ENCODE measurements around the gene APOC1. TPM values are rescaled to one million over a fixed set of nuclear protein-coding genes. Genes with fewer than 3 reads are reported as not detected.
"Not testable (repeated sequence)": the region's sequence is repeated elsewhere in the genome, so short reads cannot be mapped to it uniquely, and the experiment has no call there.

Gene APOC1
- not detected for total RNA-seq (ENCODE audit: insufficient read depth, low replicate concordance)

DNA sequence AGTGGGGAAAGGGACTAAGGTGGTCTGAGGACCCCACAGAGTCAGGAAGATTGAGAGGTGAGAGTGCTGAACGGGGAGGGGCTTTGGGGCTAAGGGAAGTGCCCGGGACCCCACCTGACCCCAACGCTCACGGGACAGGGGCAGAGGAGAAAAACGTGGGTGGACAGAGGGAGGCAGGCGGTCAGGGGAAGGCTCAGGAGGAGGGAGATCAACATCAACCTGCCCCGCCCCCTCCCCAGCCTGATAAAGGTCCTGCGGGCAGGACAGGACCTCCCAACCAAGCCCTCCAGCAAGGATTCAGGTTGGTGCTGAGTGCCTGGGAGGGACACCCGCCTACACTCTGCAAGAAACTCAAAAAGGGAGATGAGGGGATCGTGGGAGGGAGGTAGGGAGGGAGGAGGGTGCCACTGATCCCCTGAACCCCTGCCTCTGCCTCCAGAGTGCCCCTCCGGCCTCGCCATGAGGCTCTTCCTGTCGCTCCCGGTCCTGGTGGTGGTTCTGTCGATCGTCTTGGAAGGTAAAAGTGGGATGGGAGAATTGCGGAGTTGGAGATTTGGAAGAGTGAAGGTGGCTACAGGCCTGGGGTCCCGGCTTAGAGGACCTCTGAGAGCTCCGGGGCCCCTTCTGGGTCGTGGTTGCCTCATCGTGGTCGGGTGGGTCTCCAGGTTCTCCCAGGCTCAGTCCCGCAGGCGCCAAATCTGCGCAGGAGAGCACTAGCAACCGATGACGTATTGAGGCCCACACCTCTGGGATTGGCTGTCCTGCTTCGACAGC is at the start of gene APOC1:
Gene APOC1 (plus strand): TSS at position 176 of the 774 bp plus-strand sequence. CDS start 284 bp downstream, at position 460.
- DNase-seq (ENCODE audit: low spot score): peak; percentile 96

DNA sequence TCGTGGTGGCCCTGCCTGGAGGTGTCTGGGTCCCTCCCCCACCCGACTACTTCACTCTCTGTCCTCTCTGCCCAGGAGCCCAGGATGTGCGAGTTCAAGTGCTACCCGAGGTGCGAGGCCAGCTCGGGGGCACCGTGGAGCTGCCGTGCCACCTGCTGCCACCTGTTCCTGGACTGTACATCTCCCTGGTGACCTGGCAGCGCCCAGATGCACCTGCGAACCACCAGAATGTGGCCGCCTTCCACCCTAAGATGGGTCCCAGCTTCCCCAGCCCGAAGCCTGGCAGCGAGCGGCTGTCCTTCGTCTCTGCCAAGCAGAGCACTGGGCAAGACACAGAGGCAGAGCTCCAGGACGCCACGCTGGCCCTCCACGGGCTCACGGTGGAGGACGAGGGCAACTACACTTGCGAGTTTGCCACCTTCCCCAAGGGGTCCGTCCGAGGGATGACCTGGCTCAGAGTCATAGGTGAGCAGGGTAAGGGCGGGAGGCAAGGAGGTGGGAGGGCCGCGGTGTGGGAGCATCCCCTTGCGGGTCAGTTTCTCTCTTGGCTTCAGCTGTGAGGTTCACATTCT is 49.1 kb upstream of the APOC1 start:
- no peak for DNase-seq (ENCODE audit: low spot score)

DNA sequence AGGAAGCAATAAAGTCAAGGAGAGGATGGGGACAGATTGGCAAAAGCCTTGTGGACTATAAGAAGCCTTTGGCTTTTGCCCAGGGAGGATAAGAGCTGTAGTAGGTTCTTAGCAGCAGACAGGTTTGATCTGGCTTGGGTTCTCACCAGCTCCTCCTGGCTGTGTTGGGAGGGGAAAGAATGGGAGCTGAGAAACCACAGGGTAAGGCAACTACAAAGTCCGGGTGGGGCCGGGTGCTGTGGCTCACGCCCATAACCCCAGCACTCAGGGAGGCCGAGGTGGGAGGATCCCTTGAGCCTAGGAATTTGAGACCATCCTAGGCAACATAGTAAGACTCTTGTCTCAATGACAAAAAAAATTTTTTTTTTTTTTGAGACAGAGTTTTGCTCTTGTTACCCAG is 47.7 kb upstream of the APOC1 start:
- DNase-seq (ENCODE audit: low spot score): no peak

DNA sequence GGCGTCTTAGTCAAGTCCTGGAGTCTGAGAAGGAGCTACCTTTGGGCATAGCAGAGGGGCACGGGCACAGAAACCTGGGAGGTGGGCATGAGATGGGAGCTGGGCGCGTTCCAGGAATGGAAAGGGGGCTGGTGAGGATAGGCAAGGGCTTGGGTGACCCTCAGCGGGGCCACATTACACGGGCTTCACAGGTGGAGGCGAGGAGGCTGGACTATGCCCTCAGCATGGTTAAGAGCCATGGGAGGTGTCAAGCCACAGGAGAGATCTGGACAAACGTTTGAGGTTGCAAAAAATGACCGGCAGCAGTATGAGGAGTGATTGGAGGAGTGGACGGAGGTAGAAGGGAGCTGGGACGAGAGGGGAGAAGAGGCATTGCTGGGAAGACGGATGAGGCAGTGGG is 46.8 kb upstream of the APOC1 start:
- no peak for DNase-seq (ENCODE audit: low spot score)

DNA sequence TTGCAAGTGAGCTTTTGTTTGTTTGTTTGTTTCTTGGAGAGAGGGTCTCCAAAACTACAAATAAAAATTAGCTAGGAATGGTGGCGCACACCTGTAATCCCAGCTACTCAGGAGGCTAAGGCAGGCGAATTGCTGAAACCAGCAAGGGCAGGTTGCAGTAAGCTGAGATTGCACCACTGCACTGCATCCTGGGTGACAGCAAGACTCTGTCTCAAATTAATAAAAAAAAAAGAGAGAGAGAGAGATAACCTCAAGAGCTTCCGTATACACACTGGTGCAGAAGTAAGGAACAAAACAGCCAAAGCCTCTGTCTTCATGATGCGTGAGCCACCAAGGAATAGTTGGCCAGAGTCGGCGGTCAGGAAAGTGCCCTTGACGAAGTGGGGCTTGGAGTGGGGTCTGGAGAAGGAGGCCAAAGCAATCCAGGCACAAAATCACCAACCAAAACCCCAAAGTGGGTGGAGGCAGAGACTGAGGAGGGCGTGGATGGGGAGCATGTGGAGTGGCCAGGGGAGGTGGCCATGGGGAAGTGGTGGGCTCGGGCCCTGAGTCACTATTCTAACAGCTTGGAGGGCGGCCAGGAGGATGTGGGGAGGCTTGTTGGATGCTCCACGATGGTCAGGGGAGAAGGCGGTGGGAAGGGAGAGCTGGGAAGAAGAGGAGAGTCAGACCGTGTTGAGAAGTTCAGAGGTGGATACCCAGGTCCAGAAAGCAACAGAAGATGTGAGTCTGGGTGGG is 44.5 kb upstream of the APOC1 start:
- DNase-seq (ENCODE audit: low spot score): no peak

DNA sequence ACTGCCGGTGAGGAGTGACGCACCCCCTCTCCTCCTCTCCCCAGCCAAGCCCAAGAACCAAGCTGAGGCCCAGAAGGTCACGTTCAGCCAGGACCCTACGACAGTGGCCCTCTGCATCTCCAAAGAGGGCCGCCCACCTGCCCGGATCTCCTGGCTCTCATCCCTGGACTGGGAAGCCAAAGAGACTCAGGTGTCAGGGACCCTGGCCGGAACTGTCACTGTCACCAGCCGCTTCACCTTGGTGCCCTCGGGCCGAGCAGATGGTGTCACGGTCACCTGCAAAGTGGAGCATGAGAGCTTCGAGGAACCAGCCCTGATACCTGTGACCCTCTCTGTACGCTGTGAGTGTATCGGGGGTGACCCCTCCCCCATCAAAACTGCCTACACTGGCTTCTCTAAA is 42.6 kb upstream of the APOC1 start:
- no peak for DNase-seq (ENCODE audit: low spot score)

DNA sequence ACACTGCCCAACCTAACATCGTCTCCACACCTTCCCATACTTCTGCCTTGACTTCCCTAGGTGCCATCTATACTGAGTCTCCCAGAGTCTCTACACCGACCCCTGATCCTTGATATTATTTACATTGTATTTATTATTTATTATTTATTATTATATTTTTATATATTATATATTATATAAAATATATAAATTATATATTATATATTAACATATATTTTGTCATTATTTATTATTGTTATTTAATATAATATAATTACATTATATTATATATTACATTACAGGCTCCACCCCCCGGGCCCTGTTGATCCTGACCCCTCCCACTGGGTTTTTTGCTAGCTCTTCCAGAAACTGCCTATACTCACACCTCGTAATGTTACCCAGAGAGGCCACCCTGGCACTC is 41.7 kb upstream of the APOC1 start:
- no peak for DNase-seq (ENCODE audit: low spot score)

DNA sequence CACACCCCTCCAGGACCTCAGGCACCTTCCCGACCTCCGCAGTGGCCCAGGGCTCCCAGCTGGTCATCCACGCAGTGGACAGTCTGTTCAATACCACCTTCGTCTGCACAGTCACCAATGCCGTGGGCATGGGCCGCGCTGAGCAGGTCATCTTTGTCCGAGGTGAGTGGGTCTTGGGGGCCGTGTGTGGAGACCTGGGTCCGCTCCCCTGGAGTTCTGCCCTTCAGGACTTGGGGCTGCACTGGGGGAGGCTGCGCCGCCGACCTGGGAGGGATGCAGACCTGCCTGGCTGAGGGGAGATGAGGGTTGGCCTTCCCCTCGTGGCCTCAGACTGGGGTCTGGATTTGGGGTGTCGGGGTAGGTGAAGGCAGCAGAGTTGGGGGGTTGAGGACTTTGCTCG is 40.1 kb upstream of the APOC1 start:
- no peak for DNase-seq (ENCODE audit: low spot score)

DNA sequence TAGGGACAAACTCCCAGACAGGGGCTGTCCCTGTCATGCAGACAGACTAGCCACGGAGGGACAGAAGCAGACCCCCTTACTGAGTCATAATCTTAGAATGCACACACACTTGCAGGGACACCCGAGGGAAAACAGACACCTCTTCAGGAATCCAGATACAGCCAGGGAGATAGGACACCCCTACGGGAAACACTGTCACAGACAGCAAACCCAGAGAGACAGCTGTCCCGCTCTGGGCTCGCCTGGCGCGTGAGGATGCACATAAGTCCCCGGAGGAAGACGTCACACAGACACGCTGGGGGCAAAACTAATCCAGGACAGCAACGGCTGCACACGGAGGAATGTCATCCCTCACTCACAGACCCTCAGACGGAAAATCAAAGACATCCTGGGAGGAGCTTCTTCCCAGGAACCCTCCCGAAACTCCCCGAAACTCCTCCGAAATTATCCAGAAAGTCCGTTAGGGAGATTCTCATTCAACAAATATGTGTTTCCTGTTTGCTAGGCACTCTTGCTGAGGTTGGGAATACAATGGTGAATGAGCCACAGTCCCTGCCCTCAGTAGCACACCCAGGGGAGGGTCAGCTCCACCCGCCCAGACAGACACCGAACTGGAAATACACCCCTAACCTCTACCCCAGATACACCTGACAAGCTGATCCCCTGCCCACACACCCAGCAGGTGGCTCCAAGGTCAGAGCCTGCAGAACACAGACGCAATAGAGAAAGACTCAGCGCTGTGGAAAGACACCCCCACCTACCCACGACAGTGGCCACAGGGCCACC is 38.5 kb upstream of the APOC1 start:
- DNase-seq (ENCODE audit: low spot score): no peak

DNA sequence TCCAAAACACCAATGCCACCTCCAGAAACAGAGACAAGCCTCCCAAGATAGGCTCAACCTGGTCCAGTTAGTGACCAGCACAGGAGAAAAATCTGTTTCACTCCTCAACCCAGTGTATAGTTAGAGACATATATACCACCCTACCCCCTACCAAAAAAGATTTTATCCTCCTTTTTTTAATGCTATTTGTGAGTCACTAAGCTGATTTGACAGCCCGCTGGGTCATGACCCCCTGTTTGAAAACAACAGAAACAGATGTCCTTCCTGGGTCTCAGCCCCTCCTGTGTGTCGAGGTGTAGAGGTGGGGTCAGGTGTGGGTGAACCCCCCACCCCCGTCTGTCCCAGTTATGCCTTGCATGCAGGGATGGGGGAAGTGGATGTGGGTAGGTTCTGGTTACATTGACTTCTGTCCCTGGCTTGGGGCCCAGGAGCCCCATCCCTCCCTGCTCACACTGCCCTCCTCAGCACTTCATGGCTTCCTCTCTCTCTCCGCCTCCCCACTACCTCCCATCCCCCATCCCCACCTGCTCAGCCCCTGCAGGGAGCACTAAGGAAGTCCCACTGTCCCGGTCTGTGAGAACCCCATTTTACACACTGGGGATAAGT is 37.4 kb upstream of the APOC1 start:
- no peak for DNase-seq (ENCODE audit: low spot score)

DNA sequence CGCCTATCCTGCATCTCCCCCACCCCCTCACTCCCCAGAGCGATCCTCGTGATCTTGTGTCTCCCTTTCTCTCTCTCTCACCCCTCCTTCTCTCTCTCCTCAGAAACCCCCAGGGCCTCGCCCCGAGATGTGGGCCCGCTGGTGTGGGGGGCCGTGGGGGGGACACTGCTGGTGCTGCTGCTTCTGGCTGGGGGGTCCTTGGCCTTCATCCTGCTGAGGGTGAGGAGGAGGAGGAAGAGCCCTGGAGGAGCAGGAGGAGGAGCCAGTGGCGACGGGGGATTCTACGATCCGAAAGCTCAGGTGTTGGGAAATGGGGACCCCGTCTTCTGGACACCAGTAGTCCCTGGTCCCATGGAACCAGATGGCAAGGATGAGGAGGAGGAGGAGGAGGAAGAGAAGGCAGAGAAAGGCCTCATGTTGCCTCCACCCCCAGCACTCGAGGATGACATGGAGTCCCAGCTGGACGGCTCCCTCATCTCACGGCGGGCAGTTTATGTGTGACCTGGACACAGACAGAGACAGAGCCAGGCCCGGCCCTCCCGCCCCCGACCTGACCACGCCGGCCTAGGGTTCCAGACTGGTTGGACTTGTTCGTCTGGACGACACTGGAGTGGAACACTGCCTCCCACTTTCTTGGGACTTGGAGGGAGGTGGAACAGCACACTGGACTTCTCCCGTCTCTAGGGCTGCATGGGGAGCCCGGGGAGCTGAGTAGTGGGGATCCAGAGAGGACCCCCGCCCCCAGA is 36.1 kb upstream of the APOC1 start:
- DNase-seq (ENCODE audit: low spot score): no peak

DNA sequence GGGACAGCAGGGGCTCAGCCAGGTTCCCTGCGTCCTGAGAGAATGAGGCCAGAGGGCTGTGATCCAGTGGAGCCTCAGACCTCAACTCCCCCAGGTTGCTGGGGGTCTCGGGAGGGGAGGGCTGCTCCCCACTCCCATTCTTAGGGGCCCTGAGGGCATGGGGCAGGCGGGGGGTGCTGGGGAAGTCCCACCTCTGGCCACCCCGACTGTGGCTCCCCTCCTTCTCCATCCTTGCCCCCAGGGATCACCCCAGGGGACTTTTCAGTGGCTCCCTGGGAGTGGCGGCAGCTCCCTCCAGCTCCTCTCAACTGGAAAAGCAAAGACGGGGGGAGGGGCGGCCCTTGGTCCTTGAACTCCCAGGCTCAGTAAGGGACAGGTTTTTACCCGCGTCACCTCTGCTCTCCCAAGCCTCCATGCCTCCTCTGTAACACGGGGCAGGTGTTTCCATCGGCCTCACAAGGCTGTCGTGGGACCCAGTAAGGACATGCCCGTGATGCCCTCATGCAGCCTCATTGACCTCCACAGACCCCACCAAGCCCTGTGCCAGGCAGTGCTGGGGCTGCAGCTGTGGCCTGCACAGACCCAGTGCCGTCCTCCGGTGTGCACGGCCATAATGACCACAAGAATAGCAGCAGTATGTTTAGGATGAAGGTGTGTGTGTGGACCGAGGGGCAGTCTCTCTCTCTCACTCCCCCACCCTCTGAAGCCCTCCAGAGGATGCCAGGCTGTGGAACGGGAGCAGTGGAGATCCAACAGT is 34.9 kb upstream of the APOC1 start:
- no peak for DNase-seq (ENCODE audit: low spot score)

DNA sequence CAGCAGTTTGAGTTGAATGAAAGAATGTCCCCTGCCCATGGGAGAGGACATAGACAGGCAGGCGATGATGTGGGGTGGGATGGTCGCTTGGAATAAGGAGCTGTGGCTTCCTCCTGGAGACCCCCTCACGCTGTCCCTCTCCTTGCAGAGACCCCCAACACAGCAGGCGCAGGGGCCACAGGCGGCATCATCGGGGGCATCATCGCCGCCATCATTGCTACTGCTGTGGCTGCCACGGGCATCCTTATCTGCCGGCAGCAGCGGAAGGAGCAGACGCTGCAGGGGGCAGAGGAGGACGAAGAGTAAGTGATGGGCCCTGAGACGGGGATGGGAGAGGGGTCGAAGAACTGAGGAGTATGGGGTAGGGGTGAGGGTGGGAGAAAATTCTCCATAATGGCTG is 32.3 kb upstream of the APOC1 start:
- no peak for DNase-seq (ENCODE audit: low spot score)

DNA sequence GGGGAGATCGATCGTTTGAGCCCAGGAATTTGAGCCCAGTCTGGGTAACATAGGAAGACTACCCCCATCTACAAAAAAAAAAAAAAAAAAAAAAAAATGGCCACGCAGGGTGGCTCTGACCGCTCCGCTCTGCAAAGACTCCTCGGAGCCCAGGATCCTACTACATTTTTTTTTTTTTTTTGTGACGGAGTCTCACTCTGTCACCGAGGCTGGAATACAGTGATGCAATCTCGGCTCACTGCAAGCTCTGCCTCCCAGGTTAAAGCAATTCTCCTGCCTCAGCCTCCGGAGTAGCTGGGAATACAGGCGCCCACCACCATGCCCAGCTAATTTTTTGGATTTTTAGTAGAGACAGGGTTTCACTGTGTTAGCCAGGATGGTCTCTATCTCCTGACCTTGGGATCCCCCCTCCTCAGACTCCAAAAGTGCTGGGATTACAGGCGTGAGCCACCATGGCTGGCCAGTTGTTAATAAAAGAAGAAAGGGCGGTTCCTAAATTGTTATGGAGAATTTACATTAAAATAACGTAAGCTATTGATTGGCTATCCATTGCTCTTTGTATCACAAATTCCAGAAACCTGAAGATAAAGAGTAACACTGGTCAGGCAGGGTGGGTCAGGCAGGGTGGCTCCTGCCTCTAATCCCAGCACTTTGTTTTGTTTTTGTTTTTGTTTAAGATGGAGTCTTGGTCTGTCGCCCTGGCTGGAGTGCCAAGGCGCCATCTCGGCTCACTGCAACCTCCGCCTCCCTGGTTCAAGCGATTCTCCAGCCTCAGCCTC is 31.6 kb upstream of the APOC1 start:
- DNase-seq (ENCODE audit: low spot score): not testable (repeated sequence)

DNA sequence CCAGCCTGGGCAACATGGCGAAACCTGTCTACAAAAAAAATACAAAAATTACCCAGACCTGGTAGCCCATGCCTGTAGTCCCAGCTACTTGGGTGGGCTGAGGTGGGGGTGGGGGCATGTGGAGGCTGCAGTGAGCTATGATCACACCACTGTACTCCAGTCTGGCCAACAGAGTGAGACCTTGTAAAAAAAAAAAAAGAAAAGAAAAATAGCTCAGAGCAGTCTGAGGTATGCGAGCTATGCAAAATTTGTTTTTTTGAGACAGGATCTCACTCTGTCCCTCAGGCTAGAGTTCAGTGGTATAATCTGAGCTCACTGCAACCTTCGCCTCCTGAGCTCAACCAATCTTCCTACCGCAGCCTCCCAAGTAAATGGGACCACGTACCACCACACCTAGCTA is 30.5 kb upstream of the APOC1 start:
- DNase-seq (ENCODE audit: low spot score): peak; percentile 31

DNA sequence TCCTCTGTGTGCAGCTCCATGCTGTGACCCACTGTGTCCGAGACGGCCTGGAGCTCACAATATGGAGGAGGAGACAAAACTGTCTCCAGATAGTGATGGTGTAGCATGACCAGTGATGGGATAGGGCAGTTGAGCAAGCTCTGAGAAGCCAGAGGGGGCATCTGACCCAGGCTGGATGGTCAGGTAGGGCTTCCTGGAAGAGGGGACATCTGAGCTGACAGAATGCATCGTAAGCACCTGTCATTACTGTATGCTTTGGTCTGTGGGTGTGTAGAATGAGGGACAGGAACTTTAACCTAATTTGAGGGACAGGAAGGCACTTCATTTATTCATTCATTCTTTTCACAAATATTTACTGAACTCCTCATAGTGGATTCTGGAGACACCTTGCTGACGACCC is 29.8 kb upstream of the APOC1 start:
- DNase-seq (ENCODE audit: low spot score): no peak

DNA sequence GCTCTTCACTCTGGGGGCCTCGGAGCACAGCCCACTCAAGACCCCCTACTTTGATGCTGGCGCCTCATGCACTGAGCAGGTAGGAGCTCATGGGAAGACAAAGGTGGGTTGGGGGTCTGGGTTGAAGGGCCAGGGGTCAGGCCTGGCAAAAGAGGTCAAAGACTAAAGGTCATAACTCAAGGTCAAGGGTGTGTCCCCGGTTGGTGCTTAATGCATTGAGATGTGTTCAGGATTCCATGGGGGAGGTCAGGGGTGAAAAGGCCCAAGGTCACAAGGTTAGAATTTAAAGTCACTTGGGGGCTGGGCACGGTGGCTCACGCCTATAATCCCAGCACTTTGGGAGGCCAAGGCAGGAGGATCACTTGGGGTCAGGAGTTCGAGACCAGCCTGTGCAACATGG is 28.3 kb upstream of the APOC1 start:
- no peak for DNase-seq (ENCODE audit: low spot score)

DNA sequence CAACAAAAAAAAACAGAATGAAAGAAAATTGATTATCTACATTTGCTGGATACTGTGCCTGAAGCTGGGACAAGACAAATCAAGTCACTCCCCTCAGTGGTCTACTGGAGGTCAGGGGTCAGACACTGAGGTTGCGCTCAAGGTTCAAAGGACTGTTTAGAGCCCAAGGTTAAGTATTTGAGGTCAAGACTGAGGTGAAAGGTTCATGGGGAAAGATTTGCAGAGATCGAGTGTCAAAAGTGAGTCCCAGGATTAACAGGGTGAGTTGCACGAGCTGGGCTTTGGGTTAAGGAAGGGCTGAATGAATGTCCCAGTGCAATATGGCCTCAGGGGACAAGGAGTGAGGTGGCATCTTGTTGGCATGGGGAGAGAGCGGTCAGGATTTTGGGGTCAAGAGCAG is 26.8 kb upstream of the APOC1 start:
- DNase-seq (ENCODE audit: low spot score): no peak

DNA sequence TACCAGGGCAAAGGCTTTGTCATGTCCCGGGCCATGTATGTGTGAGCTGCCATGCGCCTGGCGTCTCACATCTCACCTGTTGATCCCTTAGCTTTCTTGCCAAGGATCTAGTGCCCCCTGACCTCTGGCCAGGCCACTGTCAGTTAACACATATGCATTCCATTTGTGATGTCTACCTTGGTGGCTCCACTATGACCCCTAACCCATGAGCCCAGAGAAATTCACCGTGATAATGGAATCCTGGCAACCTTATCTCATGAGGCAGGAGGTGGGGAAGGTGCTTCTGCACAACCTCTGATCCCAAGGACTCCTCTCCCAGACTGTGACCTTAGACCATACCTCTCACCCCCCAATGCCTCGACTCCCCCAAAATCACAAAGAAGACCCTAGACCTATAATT is 26.1 kb upstream of the APOC1 start:
- not testable (repeated sequence) for DNase-seq (ENCODE audit: low spot score)

All from umbilical cord (tissue), 2 donors.